ENCODE data around the gene NOTCH4.
"Not testable (repeated sequence)": the region's sequence is repeated elsewhere in the genome, so short reads cannot be mapped to it uniquely, and the experiment has no call there.

Gene NOTCH4

GRCh38 chr6:32192608-32193039 lies 31.2 kb downstream of the NOTCH4 start, which contains the start of gene GPSM3:
Gene GPSM3 (minus strand): TSS chr6:32192643. CDS start chr6:32192513, 130 bp downstream.
- peak; percentile 60 to 66 for DNase-seq

GRCh38 chr6:32191696-32192607 lies 31.9 kb downstream of the NOTCH4 start:
- DNase-seq: no peak

GRCh38 chr6:32190911-32191677 lies 32.8 kb downstream of the NOTCH4 start:
- no peak for DNase-seq

- DNase-seq: peak; percentile 83 to 87
These were observed 33.6 kb downstream of the NOTCH4 start, which contains the start of gene PBX2 for GRCh38 chr6:32190054-32190851. Gene PBX2 (minus strand): TSS chr6:32190202. CDS start chr6:32189915, 287 bp downstream.

GRCh38 chr6:32189742-32190053 lies 34.2 kb downstream of the NOTCH4 start:
- no peak for DNase-seq

- no peak for DNase-seq
These were observed 34.7 kb downstream of the NOTCH4 start for GRCh38 chr6:32189069-32189741.

GRCh38 chr6:32188381-32189068 lies 35.3 kb downstream of the NOTCH4 start:
- no peak for DNase-seq

- not testable (repeated sequence) for DNase-seq
These were observed 36.0 kb downstream of the NOTCH4 start for GRCh38 chr6:32187725-32188380.

- no peak for DNase-seq
These were observed 36.7 kb downstream of the NOTCH4 start for GRCh38 chr6:32187009-32187709.

- not testable (repeated sequence) for DNase-seq
These were observed 37.6 kb downstream of the NOTCH4 start for GRCh38 chr6:32186151-32186840.

GRCh38 chr6:32185681-32186131 lies 38.2 kb downstream of the NOTCH4 start:
- DNase-seq: peak; percentile 64 to 67

GRCh38 chr6:32184084-32184640 lies 39.7 kb downstream of the NOTCH4 start, which contains the start of gene AGER:
Gene AGER (minus strand): TSS chr6:32184253. CDS start chr6:32184222, 31 bp downstream.
- no peak for DNase-seq

- no peak for DNase-seq
These were observed 40.3 kb downstream of the NOTCH4 start for GRCh38 chr6:32183483-32184083.

- DNase-seq: no peak
These were observed 40.8 kb downstream of the NOTCH4 start for GRCh38 chr6:32183030-32183429.

GRCh38 chr6:32182555-32182981 lies 41.3 kb downstream of the NOTCH4 start:
- DNase-seq: no peak

GRCh38 chr6:32181915-32182529 lies 41.8 kb downstream of the NOTCH4 start:
- no peak for DNase-seq

GRCh38 chr6:32181148-32181702 lies 42.6 kb downstream of the NOTCH4 start:
- DNase-seq: no peak

All from stimulated activated CD4-positive, alpha-beta T cell treated with anti-CD3 and anti-CD28 coated beads, Interleukin-2, amount 100 ng/mL, for 24 hours (primary cell).